ENCODE measurements around the gene TFF3.

The TFF3 gene

GRCh38 chr21:42346866-42347600 is 31.8 kb upstream of the TFF3 start:
- TF ChIP-seq, protein P1, sequence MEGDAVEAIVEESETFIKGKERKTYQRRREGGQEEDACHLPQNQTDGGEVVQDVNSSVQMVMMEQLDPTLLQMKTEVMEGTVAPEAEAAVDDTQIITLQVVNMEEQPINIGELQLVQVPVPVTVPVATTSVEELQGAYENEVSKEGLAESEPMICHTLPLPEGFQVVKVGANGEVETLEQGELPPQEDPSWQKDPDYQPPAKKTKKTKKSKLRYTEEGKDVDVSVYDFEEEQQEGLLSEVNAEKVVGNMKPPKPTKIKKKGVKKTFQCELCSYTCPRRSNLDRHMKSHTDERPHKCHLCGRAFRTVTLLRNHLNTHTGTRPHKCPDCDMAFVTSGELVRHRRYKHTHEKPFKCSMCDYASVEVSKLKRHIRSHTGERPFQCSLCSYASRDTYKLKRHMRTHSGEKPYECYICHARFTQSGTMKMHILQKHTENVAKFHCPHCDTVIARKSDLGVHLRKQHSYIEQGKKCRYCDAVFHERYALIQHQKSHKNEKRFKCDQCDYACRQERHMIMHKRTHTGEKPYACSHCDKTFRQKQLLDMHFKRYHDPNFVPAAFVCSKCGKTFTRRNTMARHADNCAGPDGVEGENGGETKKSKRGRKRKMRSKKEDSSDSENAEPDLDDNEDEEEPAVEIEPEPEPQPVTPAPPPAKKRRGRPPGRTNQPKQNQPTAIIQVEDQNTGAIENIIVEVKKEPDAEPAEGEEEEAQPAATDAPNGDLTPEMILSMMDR (IDR thresholded peaks at IDR 0.05; ENCODE audit: low read depth, low read length), result no peak

DNA sequence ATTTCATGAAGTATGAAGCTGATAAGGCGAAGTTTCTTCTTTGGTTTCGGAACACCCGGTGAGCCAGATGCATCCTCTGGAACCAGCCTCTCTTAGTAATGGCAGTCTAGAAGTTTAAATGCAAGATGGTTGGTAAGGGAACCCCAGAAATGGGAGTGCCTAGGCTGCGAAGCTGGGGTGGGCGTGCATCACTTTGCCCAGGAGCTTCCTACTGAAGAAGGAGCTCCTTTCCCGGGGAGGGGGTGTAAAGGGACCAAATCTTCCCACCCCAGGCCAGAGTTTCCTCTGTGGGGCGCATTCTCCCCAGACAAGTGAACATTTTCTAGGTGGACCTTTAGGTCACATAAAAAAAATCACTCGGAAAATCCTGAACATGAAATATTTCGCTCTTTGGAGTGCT is 31.2 kb upstream of the TFF3 start:
- TF ChIP-seq, protein P1 (IDR thresholded peaks at IDR 0.05; ENCODE audit: low read depth, low read length), result no peak
- H3K4me3 ChIP-seq (ENCODE audit: low read depth, low read length), result no peak overlapping the region

More at GRCh38 chr21:42346866-42347600, 31.8 kb upstream of the TFF3 start:
- no peak overlapping the region for H3K4me3 ChIP-seq (ENCODE audit: low read depth, low read length)

GRCh38 chr21:42344631-42345030 is 29.4 kb upstream of the TFF3 start:
- no peak overlapping the region for H3K4me3 ChIP-seq (ENCODE audit: low read depth, low read length)
- TF ChIP-seq, protein P1 (IDR thresholded peaks at IDR 0.05; ENCODE audit: low read depth, low read length), result no peak

- H3K4me3 ChIP-seq (ENCODE audit: low read depth, low read length), result no peak overlapping the region
- TF ChIP-seq, protein P1 (IDR thresholded peaks at IDR 0.05; ENCODE audit: low read depth, low read length), result no peak
Measured at GRCh38 chr21:42343963-42344510, 28.8 kb upstream of the TFF3 start.

GRCh38 chr21:42343556-42343955 is 28.3 kb upstream of the TFF3 start:
- TF ChIP-seq, protein P1 (IDR thresholded peaks at IDR 0.05; ENCODE audit: low read depth, low read length), result no peak
- H3K4me3 ChIP-seq (ENCODE audit: low read depth, low read length), result no peak overlapping the region

DNA sequence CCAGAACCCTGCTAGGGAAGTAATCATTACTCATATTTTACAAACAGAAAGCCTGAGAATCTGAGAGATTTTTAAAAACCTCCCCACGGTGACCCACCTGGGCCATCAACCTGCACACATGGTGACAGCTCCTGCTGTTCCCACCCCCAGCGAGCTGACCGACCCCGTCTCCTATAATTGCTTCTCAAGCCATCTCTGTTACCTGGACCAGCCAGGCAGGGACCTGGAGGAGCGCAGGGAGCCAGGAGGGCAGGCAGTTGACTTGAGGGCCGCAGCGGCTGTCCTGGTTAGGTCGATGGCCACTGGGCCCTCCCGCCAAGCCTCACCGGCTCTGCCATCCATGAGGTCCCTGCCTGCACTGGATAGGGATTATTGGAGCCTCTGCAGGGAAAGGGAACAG is 27.9 kb upstream of the TFF3 start:
- TF ChIP-seq, protein P1 (IDR thresholded peaks at IDR 0.05; ENCODE audit: low read depth, low read length), result no peak

GRCh38 chr21:42341776-42342542 is 26.8 kb upstream of the TFF3 start:
- TF ChIP-seq, protein P1 (IDR thresholded peaks at IDR 0.05; ENCODE audit: low read depth, low read length), result no peak
- H3K4me3 ChIP-seq (ENCODE audit: low read depth, low read length), result no peak overlapping the region

More for the DNA sequence above, 27.9 kb upstream of the TFF3 start:
- H3K4me3 ChIP-seq (ENCODE audit: low read depth, low read length), result no peak overlapping the region
